Bronchial epithelial cell (primary cell): ENCODE results near the gene CDH20. TPM values are rescaled to one million over a fixed set of nuclear protein-coding genes. Genes with fewer than 3 reads are reported as not detected.

Experiments used
- DNase-seq: peaks from one replicate; pipeline ENCODE4 v3.0.0-alpha.2; 2010; ENCODE audit warnings: low read depth
- FAIRE-seq: peaks from 2 replicates; lab custom pipeline; 2011; peaks lifted over from hg19 to GRCh38; lab: Jason Lieb, UNC
- H3K27me3 ChIP-seq: 2 replicates; pipeline ENCODE4 v1.5.1; 2011; ENCODE audit warnings: low read length; ENCODE audit not compliant: control insufficient read depth, insufficient read depth
- H3K36me3 ChIP-seq: 2 replicates; pipeline ENCODE4 v1.5.1; 2011; ENCODE audit warnings: low read length; ENCODE audit not compliant: control insufficient read depth, insufficient read depth
- H3K4me3 ChIP-seq: 2 replicates; pipeline ENCODE4 v1.5.1; 2011; ENCODE audit warnings: mild to moderate bottlenecking, low read depth, low read length, control low read depth
- total RNA-seq: library from RNA; depleted of rRNA; stranded (reverse); fragments of >200 nt; gene quantifications from 2 replicates; pipeline ENCODE4 v1.2.1, GENCODE V29; 2014
- TF ChIP-seq, protein P1 (sequence below): IDR thresholded peaks from 2 replicates; pipeline ENCODE4 v1.5.1; 2011; ENCODE audit warnings: mild to moderate bottlenecking, moderate library complexity, low read length, control low read depth, inconsistent platforms; ENCODE audit not compliant: insufficient read depth, severe bottlenecking

CDH20 gene
- total RNA-seq, result not detected in 2 replicates

DNA sequence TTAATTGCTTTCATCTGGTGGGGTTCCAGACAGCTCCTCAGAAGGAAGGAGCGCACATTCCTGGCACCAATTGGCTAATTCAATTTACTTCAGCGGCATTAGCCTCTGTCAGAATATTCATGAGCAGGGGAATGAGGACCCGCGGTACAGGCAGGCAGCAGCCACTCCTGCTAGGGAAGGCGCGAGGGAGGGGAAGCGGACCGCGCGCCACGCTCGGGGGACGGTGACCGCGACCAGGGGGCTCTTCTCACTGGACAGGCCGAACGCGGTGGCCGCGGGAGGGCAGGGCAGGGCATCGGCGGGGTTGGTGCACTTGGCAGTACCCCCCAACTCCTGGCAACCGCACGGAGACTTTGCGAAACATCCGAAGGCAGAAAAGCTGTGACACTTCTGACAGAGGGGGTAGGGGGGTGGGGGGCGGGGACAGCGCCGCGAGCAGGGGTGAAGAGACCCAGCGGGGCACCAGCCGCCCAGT is at the start of gene CDH20:
CDH20 (plus strand) TSS at position 160 of the 475 bp plus-strand sequence.
- Histone ChIP-seq H3K27me3 (peaks cover 10% of the 10 kb centered on the region), H3K36me3 (no peaks in the 10 kb centered on the region), H3K4me3 (no peak within 1 kb of the TSS)
- TF ChIP-seq, protein P1, sequence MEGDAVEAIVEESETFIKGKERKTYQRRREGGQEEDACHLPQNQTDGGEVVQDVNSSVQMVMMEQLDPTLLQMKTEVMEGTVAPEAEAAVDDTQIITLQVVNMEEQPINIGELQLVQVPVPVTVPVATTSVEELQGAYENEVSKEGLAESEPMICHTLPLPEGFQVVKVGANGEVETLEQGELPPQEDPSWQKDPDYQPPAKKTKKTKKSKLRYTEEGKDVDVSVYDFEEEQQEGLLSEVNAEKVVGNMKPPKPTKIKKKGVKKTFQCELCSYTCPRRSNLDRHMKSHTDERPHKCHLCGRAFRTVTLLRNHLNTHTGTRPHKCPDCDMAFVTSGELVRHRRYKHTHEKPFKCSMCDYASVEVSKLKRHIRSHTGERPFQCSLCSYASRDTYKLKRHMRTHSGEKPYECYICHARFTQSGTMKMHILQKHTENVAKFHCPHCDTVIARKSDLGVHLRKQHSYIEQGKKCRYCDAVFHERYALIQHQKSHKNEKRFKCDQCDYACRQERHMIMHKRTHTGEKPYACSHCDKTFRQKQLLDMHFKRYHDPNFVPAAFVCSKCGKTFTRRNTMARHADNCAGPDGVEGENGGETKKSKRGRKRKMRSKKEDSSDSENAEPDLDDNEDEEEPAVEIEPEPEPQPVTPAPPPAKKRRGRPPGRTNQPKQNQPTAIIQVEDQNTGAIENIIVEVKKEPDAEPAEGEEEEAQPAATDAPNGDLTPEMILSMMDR, result no peak
- no peak for FAIRE-seq
- no peak for DNase-seq

DNA sequence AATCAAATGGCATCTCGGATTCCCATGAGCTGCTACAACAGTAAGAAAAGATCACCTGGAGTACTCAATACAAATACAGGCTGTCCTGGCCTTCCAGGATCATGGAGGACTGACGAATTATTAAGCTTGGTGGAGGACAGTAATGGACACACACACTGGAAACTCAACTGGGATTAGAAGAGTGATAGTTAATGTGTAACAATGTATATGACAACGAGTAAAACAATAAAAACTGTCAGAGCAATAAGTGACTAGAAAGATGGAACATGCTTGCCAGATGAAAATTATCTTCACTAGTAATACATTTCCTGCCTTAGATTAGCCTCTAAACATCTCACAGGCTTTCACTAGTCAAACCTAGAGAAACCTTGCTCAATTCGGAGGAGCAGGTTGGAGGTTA is 49.2 kb upstream of the CDH20 start:
- FAIRE-seq, result no peak
- Histone ChIP-seq H3K4me3 (no peak overlapping the region), H3K36me3 (no peaks in the 10 kb centered on the region), H3K27me3 (no peaks in the 10 kb centered on the region)
- no peak for DNase-seq
- TF ChIP-seq, protein P1, result no peak

DNA sequence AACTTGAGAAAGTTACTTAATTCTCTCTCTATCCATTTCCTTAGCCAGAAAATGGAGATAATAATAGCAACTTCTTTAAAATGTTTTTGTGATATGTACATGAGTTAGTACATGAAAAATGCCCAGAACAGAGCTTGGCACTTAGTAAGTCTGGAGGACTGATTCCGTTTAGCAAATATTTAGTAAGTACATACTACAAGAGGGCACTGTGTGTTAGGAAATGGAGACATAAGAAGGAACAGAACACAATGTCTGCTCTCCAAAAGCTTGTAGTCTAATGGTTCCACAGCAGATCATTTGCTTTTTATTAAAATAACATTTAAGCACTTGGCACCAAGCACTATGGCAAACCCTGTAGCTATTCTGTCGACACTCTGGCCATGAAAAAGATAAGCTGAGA is 47.5 kb upstream of the CDH20 start:
- no peaks in the 10 kb centered on the region for H3K27me3 ChIP-seq
- H3K4me3 ChIP-seq, result no peak overlapping the region
- DNase-seq (no peak), FAIRE-seq (no peak)
- H3K36me3 ChIP-seq, result no peaks in the 10 kb centered on the region
- TF ChIP-seq, protein P1, result no peak

DNA sequence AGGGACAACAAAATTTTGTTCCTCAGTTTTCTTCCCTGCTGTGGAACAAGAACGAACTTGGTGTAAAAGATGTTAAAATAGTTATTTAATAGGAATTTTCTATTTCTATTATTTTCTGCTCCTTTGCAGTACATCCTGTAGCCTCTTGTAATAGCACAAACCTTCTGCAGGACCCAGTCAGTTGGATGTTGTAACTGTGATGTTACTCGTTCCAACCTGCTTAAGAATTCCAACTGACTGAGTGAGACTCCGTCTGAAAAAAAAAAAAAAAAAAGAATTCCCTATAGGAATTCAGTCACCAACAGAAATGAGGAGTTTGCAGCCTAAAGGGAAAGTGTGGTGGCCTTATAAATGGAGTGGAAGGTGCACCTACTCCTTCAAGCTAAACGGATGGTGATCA is 46.4 kb upstream of the CDH20 start:
- peak; percentile 69 for DNase-seq
- no peak for FAIRE-seq
- Histone ChIP-seq H3K36me3 (no peaks in the 10 kb centered on the region), H3K27me3 (no peaks in the 10 kb centered on the region), H3K4me3 (no peak overlapping the region)
- TF ChIP-seq, protein P1, result no peak

DNA sequence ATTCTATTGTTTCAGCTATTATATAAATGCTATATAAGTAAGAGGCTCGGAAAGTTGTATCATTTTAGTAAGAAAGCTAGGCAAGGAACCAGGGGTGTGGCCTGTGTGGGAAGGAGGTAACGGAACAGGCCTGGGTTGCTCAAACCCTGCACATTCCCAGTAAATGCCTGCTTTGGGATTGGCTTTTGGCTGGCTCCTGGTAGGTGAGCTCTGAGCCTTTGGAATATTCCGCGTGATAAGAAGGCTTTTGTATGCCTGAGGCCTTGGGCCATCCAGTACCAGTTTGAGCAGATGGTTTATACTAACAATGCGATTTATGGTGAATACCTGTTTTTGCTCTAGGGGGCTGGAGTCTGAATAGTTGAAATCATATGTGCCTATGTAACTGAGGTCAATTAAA is 42.6 kb upstream of the CDH20 start:
- TF ChIP-seq, protein P1, result no peak
- H3K36me3 ChIP-seq, result no peaks in the 10 kb centered on the region
- FAIRE-seq, result no peak

More for the DNA sequence above, 42.6 kb upstream of the CDH20 start:
- Histone ChIP-seq H3K27me3 (no peaks in the 10 kb centered on the region), H3K4me3 (no peak overlapping the region)
- no peak for DNase-seq
